Measurements from ENCODE around the gene SUPT7L.
"Not testable (repeated sequence)": the region's sequence is repeated elsewhere in the genome, so short reads cannot be mapped to it uniquely, and the experiment has no call there.

Gene SUPT7L

GRCh38 chr2:27683390-27684071, 20.1 kb upstream of the SUPT7L start:
- no peak overlapping the region for H3K4me3 ChIP-seq (ENCODE audit: low read depth, low read length)
- TF ChIP-seq, protein P1, sequence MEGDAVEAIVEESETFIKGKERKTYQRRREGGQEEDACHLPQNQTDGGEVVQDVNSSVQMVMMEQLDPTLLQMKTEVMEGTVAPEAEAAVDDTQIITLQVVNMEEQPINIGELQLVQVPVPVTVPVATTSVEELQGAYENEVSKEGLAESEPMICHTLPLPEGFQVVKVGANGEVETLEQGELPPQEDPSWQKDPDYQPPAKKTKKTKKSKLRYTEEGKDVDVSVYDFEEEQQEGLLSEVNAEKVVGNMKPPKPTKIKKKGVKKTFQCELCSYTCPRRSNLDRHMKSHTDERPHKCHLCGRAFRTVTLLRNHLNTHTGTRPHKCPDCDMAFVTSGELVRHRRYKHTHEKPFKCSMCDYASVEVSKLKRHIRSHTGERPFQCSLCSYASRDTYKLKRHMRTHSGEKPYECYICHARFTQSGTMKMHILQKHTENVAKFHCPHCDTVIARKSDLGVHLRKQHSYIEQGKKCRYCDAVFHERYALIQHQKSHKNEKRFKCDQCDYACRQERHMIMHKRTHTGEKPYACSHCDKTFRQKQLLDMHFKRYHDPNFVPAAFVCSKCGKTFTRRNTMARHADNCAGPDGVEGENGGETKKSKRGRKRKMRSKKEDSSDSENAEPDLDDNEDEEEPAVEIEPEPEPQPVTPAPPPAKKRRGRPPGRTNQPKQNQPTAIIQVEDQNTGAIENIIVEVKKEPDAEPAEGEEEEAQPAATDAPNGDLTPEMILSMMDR (IDR thresholded peaks at IDR 0.05; ENCODE audit: low read depth, low read length): peak; percentile 91
- peaks cover 60% of the 10 kb centered on the region for H3K36me3 ChIP-seq
- H3K27me3 ChIP-seq (ENCODE audit: insufficient read depth, low read depth, severe bottlenecking): no peaks in the 10 kb centered on the region
- peak; percentile 90 for DNase-seq
- H3K9me3 ChIP-seq (ENCODE audit: severe bottlenecking): no peaks in the 10 kb centered on the region
- no peak overlapping the region for H3K27ac ChIP-seq

DNA sequence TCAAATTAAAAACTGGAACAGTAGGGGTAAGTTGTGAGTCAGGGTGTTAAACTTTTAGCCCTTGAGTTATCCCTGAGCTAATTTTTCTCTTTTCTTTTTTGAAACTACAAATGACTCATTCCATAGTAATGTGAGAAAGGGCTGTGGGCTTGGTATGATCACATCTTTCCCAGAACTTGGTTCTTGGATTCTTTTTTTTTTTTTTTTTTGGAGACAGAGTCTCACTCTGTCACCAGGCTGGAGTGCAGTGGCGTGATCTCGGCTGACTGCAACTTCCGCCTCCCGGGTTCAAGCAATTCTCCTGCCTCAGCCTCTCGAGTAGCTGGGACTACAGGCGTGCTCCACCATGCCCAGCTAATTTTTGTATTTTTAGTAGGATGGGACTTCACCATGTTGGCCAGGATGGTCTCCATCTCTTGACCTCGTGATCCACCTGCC, 18.9 kb upstream of the SUPT7L start:
- H3K36me3 ChIP-seq: peaks cover 64% of the 10 kb centered on the region
- H3K4me3 ChIP-seq (ENCODE audit: low read depth, low read length); H3K9me3 ChIP-seq (ENCODE audit: severe bottlenecking); H3K27me3 ChIP-seq (ENCODE audit: insufficient read depth, low read depth, severe bottlenecking); DNase-seq; H3K27ac ChIP-seq: not testable (repeated sequence)

DNA sequence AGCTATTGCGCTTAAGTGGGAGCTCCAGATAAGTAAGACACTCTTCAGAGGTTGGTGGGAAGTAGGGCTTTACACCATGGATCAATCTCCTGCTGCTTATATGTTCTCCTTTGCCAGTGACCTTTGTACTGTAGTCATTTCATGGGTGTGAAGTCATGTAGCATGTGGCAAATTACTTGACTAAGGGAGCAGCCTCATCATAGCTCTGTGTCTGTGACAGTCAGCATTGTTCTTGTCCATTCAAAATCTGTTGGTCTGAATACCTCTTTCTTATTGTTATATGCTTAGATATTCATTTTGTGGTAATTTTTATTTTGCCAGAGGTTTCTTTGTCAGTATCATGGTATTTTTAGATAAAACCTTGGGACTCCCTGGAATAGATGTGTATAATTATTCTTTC, 18.4 kb upstream of the SUPT7L start:
- no peaks in the 10 kb centered on the region for H3K9me3 ChIP-seq (ENCODE audit: severe bottlenecking)
- TF ChIP-seq, protein P1 (IDR thresholded peaks at IDR 0.05; ENCODE audit: low read depth, low read length): no peak

GRCh38 chr2:27680571-27680970, 17.2 kb upstream of the SUPT7L start:
- H3K4me3 ChIP-seq (ENCODE audit: low read depth, low read length): no peak overlapping the region
- H3K9me3 ChIP-seq (ENCODE audit: severe bottlenecking): no peaks in the 10 kb centered on the region
- no peaks in the 10 kb centered on the region for H3K27me3 ChIP-seq (ENCODE audit: insufficient read depth, low read depth, severe bottlenecking)
- no peak overlapping the region for H3K27ac ChIP-seq
- no peak for DNase-seq
- TF ChIP-seq, protein P1 (IDR thresholded peaks at IDR 0.05; ENCODE audit: low read depth, low read length): no peak
- peaks cover 65% of the 10 kb centered on the region for H3K36me3 ChIP-seq

More for the DNA sequence above, 18.4 kb upstream of the SUPT7L start:
- Histone ChIP-seq H3K4me3 (ENCODE audit: low read depth, low read length) (no peak overlapping the region), H3K27me3 (ENCODE audit: insufficient read depth, low read depth, severe bottlenecking) (no peaks in the 10 kb centered on the region), H3K27ac (no peak overlapping the region), H3K36me3 (peaks cover 64% of the 10 kb centered on the region)
- DNase-seq: no peak

DNA sequence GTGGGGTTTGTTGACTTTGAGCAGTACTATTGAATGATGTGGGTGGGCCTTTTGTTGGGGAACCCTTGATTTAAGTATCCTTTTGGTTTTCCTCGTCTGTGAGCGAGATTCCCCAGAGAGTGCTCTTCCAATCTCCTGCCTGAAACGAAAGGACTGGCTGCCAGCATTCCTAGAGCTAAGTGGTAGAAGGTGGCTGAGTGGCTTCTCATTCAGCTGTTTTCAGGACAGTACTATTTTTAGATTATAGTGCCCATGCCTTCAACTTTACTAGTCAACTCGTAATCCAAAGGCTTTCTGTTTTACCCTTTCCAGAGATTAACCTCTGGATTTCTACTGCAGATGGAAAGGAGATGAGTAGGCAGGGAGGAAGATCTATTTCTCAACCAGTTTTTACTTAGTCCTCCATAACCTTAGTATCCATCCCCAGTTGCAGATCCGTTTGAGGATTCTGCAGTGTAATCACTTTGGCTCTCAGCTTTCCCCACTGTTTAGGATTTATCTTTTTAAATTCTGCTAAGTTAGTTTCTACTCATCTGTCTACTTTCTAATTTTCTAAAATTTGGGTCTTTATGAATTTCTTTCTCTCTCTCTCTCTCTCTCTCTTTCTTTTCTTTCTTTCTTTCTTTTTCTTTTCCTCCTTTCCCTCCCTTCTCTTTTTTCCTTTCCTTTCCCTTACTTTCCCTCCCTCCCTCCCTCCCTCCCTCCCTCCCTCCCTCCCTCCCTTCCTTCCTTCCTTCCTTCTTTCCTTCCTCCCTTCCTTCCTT, 9.5 kb upstream of the SUPT7L start:
- Histone ChIP-seq H3K27ac (no peak overlapping the region), H3K4me3 (ENCODE audit: low read depth, low read length) (no peak overlapping the region), H3K36me3 (peaks cover 85% of the 10 kb centered on the region), H3K27me3 (ENCODE audit: insufficient read depth, low read depth, severe bottlenecking) (no peaks in the 10 kb centered on the region), H3K9me3 (ENCODE audit: severe bottlenecking) (no peaks in the 10 kb centered on the region)
- TF ChIP-seq, protein P1 (IDR thresholded peaks at IDR 0.05; ENCODE audit: low read depth, low read length): no peak
- DNase-seq: no peak

DNA sequence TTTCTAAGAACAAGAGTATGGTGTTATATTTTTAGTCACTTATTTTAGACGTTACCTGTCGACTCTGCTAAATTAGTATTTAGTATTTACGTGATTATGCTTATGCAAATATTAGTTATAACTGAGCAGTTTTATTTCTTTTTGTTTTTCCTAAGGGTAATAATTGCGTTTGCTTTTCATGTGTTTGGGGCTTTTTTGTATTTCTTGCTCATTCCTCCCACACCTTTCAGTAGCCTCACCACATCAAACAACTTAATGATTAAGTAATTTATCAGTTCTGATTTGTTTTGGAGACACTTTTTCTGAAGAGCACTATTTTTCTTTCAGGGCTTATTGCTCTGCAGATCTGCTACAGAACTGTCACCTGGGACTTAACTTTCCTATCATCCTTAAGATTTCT, 7.8 kb upstream of the SUPT7L start:
- DNase-seq: no peak
- H3K4me3 ChIP-seq (ENCODE audit: low read depth, low read length): no peak overlapping the region
- H3K9me3 ChIP-seq (ENCODE audit: severe bottlenecking): no peaks in the 10 kb centered on the region
- no peaks in the 10 kb centered on the region for H3K27me3 ChIP-seq (ENCODE audit: insufficient read depth, low read depth, severe bottlenecking)
- TF ChIP-seq, protein P1 (IDR thresholded peaks at IDR 0.05; ENCODE audit: low read depth, low read length): no peak
- peaks cover 79% of the 10 kb centered on the region for H3K36me3 ChIP-seq
- no peak overlapping the region for H3K27ac ChIP-seq

Measured in WERI-Rb-1 (cell line).